Measurements from ENCODE around the gene HLA-C.
"Not testable (repeated sequence)": the region's sequence is repeated elsewhere in the genome, so short reads cannot be mapped to it uniquely, and the experiment has no call there.

The HLA-C gene

GRCh38 chr6:31271641-31272357 lies at the start of gene HLA-C:
TSS of gene HLA-C (minus strand) at chr6:31272092. CDS start at chr6:31272071, 21 bp downstream.
- peak; percentile 81 for DNase-seq

GRCh38 chr6:31321005-31321707 lies 49.3 kb upstream of the HLA-C start:
- DNase-seq: no peak

GRCh38 chr6:31317036-31317435 lies 45.1 kb upstream of the HLA-C start:
- DNase-seq: no peak

GRCh38 chr6:31309641-31310040 lies 37.7 kb upstream of the HLA-C start:
- DNase-seq: no peak

- no peak for DNase-seq
These were observed 36.9 kb upstream of the HLA-C start for GRCh38 chr6:31308845-31309175.

GRCh38 chr6:31308050-31308844 lies 36.4 kb upstream of the HLA-C start:
- no peak for DNase-seq

GRCh38 chr6:31307669-31308049 lies 35.8 kb upstream of the HLA-C start:
- no peak for DNase-seq

- DNase-seq: no peak
These were observed 33.9 kb upstream of the HLA-C start for GRCh38 chr6:31305703-31306219.

GRCh38 chr6:31304683-31305082 lies 32.8 kb upstream of the HLA-C start:
- DNase-seq: no peak

- DNase-seq: no peak
These were observed 28.9 kb upstream of the HLA-C start for GRCh38 chr6:31300797-31301196.

GRCh38 chr6:31299947-31300346 lies 28.1 kb upstream of the HLA-C start:
- no peak for DNase-seq

GRCh38 chr6:31299511-31299910 lies 27.6 kb upstream of the HLA-C start:
- DNase-seq: no peak

- no peak for DNase-seq
These were observed 22.2 kb upstream of the HLA-C start for GRCh38 chr6:31294056-31294455.

GRCh38 chr6:31293343-31293742 lies 21.5 kb upstream of the HLA-C start:
- DNase-seq: no peak

- DNase-seq: no peak
These were observed 17.9 kb upstream of the HLA-C start for GRCh38 chr6:31289788-31290187.

- no peak for DNase-seq
These were observed 15.7 kb upstream of the HLA-C start for GRCh38 chr6:31287619-31288018.

GRCh38 chr6:31285982-31286381 lies 14.1 kb upstream of the HLA-C start:
- no peak for DNase-seq

GRCh38 chr6:31285486-31285885 lies 13.6 kb upstream of the HLA-C start:
- DNase-seq: no peak

- DNase-seq: not testable (repeated sequence)
These were observed 7.8 kb upstream of the HLA-C start for GRCh38 chr6:31279647-31280046.

- no peak for DNase-seq
These were observed 1.1 kb upstream of the HLA-C start for GRCh38 chr6:31272836-31273626.

GRCh38 chr6:31272436-31272835 lies 544 bp upstream of the HLA-C start:
- DNase-seq: no peak

GRCh38 chr6:31270788-31271640 lies 878 bp downstream of the HLA-C start:
- no peak for DNase-seq
